GM12878 (cell line): ENCODE measurements around the gene UFSP2. TPM values are rescaled to one million over a fixed set of nuclear protein-coding genes. Genes with fewer than 3 reads are reported as not detected.

Experiments
- MTA3 ChIP-seq: IDR thresholded peaks from 2 replicates; pipeline ENCODE4 v1.6.1; 2012; ENCODE audit warnings: low read length, inconsistent platforms, borderline replicate concordance
- RB1 ChIP-seq: fragments of 450-650 bp; formaldehyde crosslinking; IDR thresholded peaks from 2 replicates; pipeline ENCODE4 v1.6.1; 2017; ENCODE audit warnings: mild to moderate bottlenecking, borderline replicate concordance
- RFX5 ChIP-seq: IDR thresholded peaks from 2 replicates; pipeline ENCODE4 v1.6.1; 2011; ENCODE audit warnings: low read depth, low read length, improper control_type of control experiment
- SREBF2 ChIP-seq: IDR thresholded peaks from 2 replicates; pipeline ENCODE4 v1.6.1; 2012; ENCODE audit warnings: mild to moderate bottlenecking, low read length
- ZNF274 ChIP-seq: IDR thresholded peaks from one replicate; pipeline ENCODE4 v1.8.0; 2011; ENCODE audit not compliant: insufficient read length, insufficient read depth
- polyA plus RNA-seq, 11 experiments: library from polyadenylated mRNA; depleted of rRNA in 4 of 11; unstranded in 6 of 11; stranded (reverse) in 5 of 11; fragments of >200 nt; fragmentation: Nextera tagmentation in 4 of 11; fragmentation: Illumina TruSeq in 1 of 11; extraction: Ambion mirVana in 4 of 11; extraction: Trizol in 1 of 11; gene quantifications; 1 replicate in 1 of 11; 2 replicates in 10 of 11; pipeline versions ENCODE4 v1.2.1 to v1.2.3, GENCODE V29; 2011 to 2016; ENCODE audit warnings: inconsistent platforms in 2 of 11, missing spikeins in 2 of 11, low read depth in 1 of 11
- total RNA-seq, 4 experiments: library from RNA; depleted of rRNA in 3 of 4; stranded (reverse); fragments of >200 nt in 3 of 4; fragmentation: Illumina TruSeq in 1 of 4; extraction: Trizol in 1 of 4; gene quantifications; 2 replicates each; pipeline versions ENCODE4 v1.2.1 to v1.2.3, GENCODE V29; 2013 to 2021
- TF ChIP-seq, protein P1 (sequence below): fragments of 150-350 bp; IDR thresholded peaks from 2 replicates; pipeline ENCODE4 v1.6.1; 2016; ENCODE audit warnings: low read depth, low read length
- TF ChIP-seq, protein P2 (sequence below): fragments of 450-650 bp; IDR thresholded peaks from 2 replicates; pipeline ENCODE4 v1.6.1; 2017; ENCODE audit warnings: mild to moderate bottlenecking, low read depth, inconsistent platforms; ENCODE audit not compliant: poor library complexity, severe bottlenecking
- TF ChIP-seq, protein P3 (sequence below): fragments of 450-650 bp; formaldehyde crosslinking; IDR thresholded peaks from 2 replicates; pipeline ENCODE4 v1.5.0; 2022; ENCODE audit warnings: mild to moderate bottlenecking, missing genetic modification characterization
- TF ChIP-seq, protein P4 (sequence below): IDR thresholded peaks from 2 replicates; pipeline ENCODE4 v1.6.1; 2012; ENCODE audit warnings: low read depth, low read length, improper control_type of control experiment
- TF ChIP-seq, protein P5 (sequence below): fragments of 450-650 bp; IDR thresholded peaks from 2 replicates; pipeline ENCODE4 v1.6.1; 2018; ENCODE audit warnings: mild to moderate bottlenecking, low read depth, moderate library complexity; ENCODE audit not compliant: partially characterized antibody

The UFSP2 gene
- total and polyA plus RNA-seq, 10 of the 15 experiments (the other 5 are each of a cell fraction or from before 2014, with no cell fraction given), result 25.4 to 53.1 (median 37.7) TPM

DNA sequence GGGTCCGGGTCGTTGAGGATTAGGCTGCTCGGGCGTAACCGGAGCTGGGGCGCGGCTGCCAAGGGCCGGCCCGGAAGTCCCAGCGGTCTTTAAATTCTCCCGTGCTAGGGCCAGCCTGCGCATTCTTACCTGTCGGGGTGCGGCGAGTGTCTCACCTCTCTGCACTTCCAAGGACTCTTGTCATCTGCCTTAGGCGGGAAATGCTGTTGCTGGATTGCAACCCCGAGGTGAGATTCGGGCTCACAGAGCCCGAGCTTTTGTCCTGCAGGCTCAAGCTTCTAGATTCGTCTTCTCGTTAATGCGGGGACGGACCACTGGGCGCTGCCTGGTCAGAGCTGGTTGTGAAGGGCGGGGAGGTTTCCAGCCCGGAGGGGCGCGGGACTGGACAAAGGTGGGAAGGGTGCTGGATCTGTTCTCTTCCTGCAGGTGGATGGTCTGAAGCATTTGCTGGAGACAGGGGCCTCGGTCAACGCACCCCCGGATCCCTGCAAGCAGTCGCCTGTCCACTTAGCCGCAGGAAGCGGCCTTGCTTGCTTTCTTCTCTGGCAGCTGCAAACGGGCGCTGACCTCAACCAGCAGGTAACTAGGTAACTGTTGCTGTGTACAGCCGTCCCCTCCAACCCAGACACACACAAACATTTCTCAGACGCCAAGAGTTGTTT lies 28.9 kb downstream of the UFSP2 start, which contains the start of gene ANKRD37 (continued):
- no peak for TF ChIP-seq MTA3
- TF ChIP-seq RB1, result peak; percentile 77; the same call in 1 of the 2 replicates
- no peak for TF ChIP-seq SREBF2
- TF ChIP-seq, protein P1, sequence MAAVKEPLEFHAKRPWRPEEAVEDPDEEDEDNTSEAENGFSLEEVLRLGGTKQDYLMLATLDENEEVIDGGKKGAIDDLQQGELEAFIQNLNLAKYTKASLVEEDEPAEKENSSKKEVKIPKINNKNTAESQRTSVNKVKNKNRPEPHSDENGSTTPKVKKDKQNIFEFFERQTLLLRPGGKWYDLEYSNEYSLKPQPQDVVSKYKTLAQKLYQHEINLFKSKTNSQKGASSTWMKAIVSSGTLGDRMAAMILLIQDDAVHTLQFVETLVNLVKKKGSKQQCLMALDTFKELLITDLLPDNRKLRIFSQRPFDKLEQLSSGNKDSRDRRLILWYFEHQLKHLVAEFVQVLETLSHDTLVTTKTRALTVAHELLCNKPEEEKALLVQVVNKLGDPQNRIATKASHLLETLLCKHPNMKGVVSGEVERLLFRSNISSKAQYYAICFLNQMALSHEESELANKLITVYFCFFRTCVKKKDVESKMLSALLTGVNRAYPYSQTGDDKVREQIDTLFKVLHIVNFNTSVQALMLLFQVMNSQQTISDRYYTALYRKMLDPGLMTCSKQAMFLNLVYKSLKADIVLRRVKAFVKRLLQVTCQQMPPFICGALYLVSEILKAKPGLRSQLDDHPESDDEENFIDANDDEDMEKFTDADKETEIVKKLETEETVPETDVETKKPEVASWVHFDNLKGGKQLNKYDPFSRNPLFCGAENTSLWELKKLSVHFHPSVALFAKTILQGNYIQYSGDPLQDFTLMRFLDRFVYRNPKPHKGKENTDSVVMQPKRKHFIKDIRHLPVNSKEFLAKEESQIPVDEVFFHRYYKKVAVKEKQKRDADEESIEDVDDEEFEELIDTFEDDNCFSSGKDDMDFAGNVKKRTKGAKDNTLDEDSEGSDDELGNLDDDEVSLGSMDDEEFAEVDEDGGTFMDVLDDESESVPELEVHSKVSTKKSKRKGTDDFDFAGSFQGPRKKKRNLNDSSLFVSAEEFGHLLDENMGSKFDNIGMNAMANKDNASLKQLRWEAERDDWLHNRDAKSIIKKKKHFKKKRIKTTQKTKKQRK, result no peak
- no peak for TF ChIP-seq RFX5
- TF ChIP-seq, protein P2, sequence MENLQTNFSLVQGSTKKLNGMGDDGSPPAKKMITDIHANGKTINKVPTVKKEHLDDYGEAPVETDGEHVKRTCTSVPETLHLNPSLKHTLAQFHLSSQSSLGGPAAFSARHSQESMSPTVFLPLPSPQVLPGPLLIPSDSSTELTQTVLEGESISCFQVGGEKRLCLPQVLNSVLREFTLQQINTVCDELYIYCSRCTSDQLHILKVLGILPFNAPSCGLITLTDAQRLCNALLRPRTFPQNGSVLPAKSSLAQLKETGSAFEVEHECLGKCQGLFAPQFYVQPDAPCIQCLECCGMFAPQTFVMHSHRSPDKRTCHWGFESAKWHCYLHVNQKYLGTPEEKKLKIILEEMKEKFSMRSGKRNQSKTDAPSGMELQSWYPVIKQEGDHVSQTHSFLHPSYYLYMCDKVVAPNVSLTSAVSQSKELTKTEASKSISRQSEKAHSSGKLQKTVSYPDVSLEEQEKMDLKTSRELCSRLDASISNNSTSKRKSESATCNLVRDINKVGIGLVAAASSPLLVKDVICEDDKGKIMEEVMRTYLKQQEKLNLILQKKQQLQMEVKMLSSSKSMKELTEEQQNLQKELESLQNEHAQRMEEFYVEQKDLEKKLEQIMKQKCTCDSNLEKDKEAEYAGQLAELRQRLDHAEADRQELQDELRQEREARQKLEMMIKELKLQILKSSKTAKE, result no peak
- TF ChIP-seq, protein P3, sequence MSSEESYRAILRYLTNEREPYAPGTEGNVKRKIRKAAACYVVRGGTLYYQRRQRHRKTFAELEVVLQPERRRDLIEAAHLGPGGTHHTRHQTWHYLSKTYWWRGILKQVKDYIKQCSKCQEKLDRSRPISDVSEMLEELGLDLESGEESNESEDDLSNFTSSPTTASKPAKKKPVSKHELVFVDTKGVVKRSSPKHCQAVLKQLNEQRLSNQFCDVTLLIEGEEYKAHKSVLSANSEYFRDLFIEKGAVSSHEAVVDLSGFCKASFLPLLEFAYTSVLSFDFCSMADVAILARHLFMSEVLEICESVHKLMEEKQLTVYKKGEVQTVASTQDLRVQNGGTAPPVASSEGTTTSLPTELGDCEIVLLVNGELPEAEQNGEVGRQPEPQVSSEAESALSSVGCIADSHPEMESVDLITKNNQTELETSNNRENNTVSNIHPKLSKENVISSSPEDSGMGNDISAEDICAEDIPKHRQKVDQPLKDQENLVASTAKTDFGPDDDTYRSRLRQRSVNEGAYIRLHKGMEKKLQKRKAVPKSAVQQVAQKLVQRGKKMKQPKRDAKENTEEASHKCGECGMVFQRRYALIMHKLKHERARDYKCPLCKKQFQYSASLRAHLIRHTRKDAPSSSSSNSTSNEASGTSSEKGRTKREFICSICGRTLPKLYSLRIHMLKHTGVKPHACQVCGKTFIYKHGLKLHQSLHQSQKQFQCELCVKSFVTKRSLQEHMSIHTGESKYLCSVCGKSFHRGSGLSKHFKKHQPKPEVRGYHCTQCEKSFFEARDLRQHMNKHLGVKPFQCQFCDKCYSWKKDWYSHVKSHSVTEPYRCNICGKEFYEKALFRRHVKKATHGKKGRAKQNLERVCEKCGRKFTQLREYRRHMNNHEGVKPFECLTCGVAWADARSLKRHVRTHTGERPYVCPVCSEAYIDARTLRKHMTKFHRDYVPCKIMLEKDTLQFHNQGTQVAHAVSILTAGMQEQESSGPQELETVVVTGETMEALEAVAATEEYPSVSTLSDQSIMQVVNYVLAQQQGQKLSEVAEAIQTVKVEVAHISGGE (CRISPR knock-in tag), result no peak
- TF ChIP-seq, protein P4, sequence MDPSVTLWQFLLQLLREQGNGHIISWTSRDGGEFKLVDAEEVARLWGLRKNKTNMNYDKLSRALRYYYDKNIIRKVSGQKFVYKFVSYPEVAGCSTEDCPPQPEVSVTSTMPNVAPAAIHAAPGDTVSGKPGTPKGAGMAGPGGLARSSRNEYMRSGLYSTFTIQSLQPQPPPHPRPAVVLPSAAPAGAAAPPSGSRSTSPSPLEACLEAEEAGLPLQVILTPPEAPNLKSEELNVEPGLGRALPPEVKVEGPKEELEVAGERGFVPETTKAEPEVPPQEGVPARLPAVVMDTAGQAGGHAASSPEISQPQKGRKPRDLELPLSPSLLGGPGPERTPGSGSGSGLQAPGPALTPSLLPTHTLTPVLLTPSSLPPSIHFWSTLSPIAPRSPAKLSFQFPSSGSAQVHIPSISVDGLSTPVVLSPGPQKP, result peak; percentile 41; the same call in 1 of the 2 replicates
- no peak for TF ChIP-seq ZNF274
- TF ChIP-seq, protein P5, sequence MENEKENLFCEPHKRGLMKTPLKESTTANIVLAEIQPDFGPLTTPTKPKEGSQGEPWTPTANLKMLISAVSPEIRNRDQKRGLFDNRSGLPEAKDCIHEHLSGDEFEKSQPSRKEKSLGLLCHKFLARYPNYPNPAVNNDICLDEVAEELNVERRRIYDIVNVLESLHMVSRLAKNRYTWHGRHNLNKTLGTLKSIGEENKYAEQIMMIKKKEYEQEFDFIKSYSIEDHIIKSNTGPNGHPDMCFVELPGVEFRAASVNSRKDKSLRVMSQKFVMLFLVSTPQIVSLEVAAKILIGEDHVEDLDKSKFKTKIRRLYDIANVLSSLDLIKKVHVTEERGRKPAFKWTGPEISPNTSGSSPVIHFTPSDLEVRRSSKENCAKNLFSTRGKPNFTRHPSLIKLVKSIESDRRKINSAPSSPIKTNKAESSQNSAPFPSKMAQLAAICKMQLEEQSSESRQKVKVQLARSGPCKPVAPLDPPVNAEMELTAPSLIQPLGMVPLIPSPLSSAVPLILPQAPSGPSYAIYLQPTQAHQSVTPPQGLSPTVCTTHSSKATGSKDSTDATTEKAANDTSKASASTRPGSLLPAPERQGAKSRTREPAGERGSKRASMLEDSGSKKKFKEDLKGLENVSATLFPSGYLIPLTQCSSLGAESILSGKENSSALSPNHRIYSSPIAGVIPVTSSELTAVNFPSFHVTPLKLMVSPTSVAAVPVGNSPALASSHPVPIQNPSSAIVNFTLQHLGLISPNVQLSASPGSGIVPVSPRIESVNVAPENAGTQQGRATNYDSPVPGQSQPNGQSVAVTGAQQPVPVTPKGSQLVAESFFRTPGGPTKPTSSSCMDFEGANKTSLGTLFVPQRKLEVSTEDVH, result peak; percentile 45
